SU-DHL-6 (cell line): ENCODE results near the gene FOS.

Source experiments
- EZH2phosphoT487 ChIP-seq: fragments of 200-600 bp; sonication (generic), shearing (Covaris generic); conservative IDR thresholded peaks from 2 replicates; pipeline ENCODE4 v1.6.1; 2018; ENCODE audit warnings: mild to moderate bottlenecking, antibody characterized with exemption, low read length, moderate library complexity, mixed read lengths
- TF ChIP-seq, protein P1 (sequence below): fragments of 200-600 bp; sonication (generic); IDR thresholded peaks from one replicate; pipeline ENCODE4 v1.5.1; 2017; ENCODE audit warnings: antibody characterized with exemption, mild to moderate bottlenecking, low read length, moderate library complexity; ENCODE audit not compliant: insufficient read depth, poor library complexity, severe bottlenecking

DNA sequence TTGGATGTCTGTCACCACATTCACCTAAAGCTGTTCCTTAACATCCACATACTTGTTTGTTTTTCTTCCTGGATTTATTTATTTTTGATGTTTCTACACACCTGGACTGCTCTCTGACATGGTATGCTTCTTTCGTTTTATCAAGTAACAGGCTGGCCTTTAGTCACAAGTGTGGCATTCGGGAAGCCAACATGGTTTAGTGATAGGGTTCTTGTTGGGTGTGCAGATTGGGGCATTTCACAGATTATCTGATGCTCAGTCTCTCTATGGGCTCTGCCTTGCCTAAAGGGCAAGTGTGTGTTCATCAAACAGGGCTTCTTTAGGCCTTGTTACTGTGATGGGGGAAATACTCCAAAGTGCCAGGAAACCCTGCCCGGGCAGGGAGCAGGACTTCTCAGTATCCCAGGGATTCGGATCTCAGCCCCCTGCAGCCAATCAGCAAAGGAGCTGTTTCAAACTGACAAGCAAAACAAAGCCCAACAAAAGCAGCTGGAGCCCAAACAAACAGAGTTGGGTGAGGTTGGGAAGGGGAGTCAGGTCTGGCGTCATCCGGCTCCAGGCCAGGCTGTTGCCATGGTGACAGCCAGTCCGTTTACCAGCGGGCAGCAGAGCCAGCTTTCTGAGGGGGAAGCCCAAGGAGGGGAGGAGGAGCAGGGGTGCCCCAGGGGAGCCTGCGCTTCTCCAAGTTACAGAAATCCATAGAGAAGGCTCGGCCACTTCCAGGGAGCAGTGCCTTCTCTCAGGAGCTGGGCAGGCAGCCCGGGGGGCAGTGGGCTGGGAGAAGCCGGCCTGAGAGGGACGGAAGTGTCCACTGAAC is 31.9 kb downstream of the FOS start:
- TF ChIP-seq, protein P1, sequence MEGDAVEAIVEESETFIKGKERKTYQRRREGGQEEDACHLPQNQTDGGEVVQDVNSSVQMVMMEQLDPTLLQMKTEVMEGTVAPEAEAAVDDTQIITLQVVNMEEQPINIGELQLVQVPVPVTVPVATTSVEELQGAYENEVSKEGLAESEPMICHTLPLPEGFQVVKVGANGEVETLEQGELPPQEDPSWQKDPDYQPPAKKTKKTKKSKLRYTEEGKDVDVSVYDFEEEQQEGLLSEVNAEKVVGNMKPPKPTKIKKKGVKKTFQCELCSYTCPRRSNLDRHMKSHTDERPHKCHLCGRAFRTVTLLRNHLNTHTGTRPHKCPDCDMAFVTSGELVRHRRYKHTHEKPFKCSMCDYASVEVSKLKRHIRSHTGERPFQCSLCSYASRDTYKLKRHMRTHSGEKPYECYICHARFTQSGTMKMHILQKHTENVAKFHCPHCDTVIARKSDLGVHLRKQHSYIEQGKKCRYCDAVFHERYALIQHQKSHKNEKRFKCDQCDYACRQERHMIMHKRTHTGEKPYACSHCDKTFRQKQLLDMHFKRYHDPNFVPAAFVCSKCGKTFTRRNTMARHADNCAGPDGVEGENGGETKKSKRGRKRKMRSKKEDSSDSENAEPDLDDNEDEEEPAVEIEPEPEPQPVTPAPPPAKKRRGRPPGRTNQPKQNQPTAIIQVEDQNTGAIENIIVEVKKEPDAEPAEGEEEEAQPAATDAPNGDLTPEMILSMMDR, result no peak
- TF ChIP-seq EZH2phosphoT487, result no peak
